Subcutaneous abdominal adipose tissue (tissue), 5 donors: ENCODE data around the gene MRFAP1L1.

ENCODE experiments used
- H3K27ac ChIP-seq: one replicate; pipeline ENCODE4 v1.7.0; 2013; ENCODE audit warnings: low read depth, mild to moderate bottlenecking, inconsistent platforms, low read length, moderate library complexity
- H3K27me3 ChIP-seq, 5 donors: one replicate each; pipeline ENCODE4 v1.7.0; 2013; ENCODE audit warnings: low read length in 5 of 5, inconsistent platforms in 1 of 5; ENCODE audit not compliant: control insufficient read depth in 5 of 5, insufficient read depth in 4 of 5
- H3K36me3 ChIP-seq, 5 donors: one replicate each; pipeline ENCODE4 v1.7.0; 2013; ENCODE audit warnings: low read length in 5 of 5; ENCODE audit not compliant: control insufficient read depth in 5 of 5, insufficient read depth in 5 of 5
- H3K4me1 ChIP-seq, 5 donors: one replicate each; pipeline ENCODE4 v1.7.0; 2013; ENCODE audit warnings: low read length in 5 of 5, mild to moderate bottlenecking in 3 of 5, moderate library complexity in 1 of 5; ENCODE audit not compliant: control insufficient read depth in 5 of 5, insufficient read depth in 5 of 5
- H3K4me3 ChIP-seq, 5 donors: one replicate each; pipeline ENCODE4 v1.7.0; 2013; ENCODE audit warnings: low read length in 5 of 5, low read depth in 1 of 5
- H3K9ac ChIP-seq, 5 donors: one replicate each; pipeline ENCODE4 v1.7.0; 2013; ENCODE audit warnings: low read length in 5 of 5, mild to moderate bottlenecking in 4 of 5, moderate library complexity in 3 of 5
- H3K9me3 ChIP-seq, 5 donors: one replicate each; pipeline ENCODE4 v1.7.0; 2013; ENCODE audit warnings: low read length in 5 of 5; ENCODE audit not compliant: control insufficient read depth in 5 of 5
- donor health status: healthy.
- donor health status: healthy.
- donor health status: healthy.
- donor health status: healthy.
- donor health status: healthy.

MRFAP1L1 gene

GRCh38 chr4:6668391-6668790, 41.3 kb downstream of the MRFAP1L1 start:
- Histone ChIP-seq H3K4me1 (peaks cover 3 to 17% (median 8%) of the 10 kb centered on the region in 5 donors), H3K27me3 (peaks cover 14 to 27% (median 22%) of the 10 kb centered on the region in 5 donors), H3K9me3 (no peaks in the 10 kb centered on the region), H3K27ac (no peak overlapping the region), H3K9ac (no peak overlapping the region), H3K36me3 (peaks cover 0 to 5% (median 0%) of the 10 kb centered on the region in 5 donors), H3K4me3 (no peak overlapping the region)

GRCh38 chr4:6665320-6665654, 44.4 kb downstream of the MRFAP1L1 start:
- Histone ChIP-seq H3K4me1 (peaks cover 3 to 14% (median 6%) of the 10 kb centered on the region in 5 donors), H3K27me3 (peaks cover 14 to 46% (median 27%) of the 10 kb centered on the region in 5 donors), H3K9me3 (no peaks in the 10 kb centered on the region), H3K4me3 (no peak overlapping the region), H3K36me3 (no peaks in the 10 kb centered on the region), H3K27ac (no peak overlapping the region), H3K9ac (no peak overlapping the region)

- Histone ChIP-seq H3K4me1 (peaks cover 3 to 20% (median 12%) of the 10 kb centered on the region in 5 donors), H3K4me3 (peak overlapping the region in 4 of 5 donors; percentile 6 to 49 (median 32)), H3K27ac (no peak overlapping the region), H3K36me3 (no peaks in the 10 kb centered on the region), H3K27me3 (peaks cover 14 to 49% (median 27%) of the 10 kb centered on the region in 5 donors), H3K9me3 (no peaks in the 10 kb centered on the region), H3K9ac (peak overlapping the region in 1 of 5 donors; percentile 29)
Observed at GRCh38 chr4:6663596-6664393, 45.9 kb downstream of the MRFAP1L1 start.

- Histone ChIP-seq H3K36me3 (no peaks in the 10 kb centered on the region), H3K9ac (no peak overlapping the region), H3K4me3 (no peak overlapping the region), H3K27me3 (peaks cover 12 to 53% (median 27%) of the 10 kb centered on the region in 5 donors), H3K4me1 (peaks cover 3 to 25% (median 16%) of the 10 kb centered on the region in 5 donors), H3K9me3 (no peaks in the 10 kb centered on the region), H3K27ac (no peak overlapping the region)
Observed at GRCh38 chr4:6662591-6662990, 47.1 kb downstream of the MRFAP1L1 start.

GRCh38 chr4:6660430-6660829, 49.2 kb downstream of the MRFAP1L1 start:
- H3K9ac ChIP-seq: no peak overlapping the region
- no peaks in the 10 kb centered on the region for H3K9me3 ChIP-seq
- H3K4me1 ChIP-seq: peaks cover 3 to 25% (median 16%) of the 10 kb centered on the region in 5 donors
- H3K27me3 ChIP-seq: peaks cover 9 to 44% (median 18%) of the 10 kb centered on the region in 5 donors
- H3K36me3 ChIP-seq: no peaks in the 10 kb centered on the region
- no peak overlapping the region for H3K4me3 ChIP-seq
- H3K27ac ChIP-seq: no peak overlapping the region

GRCh38 chr4:6659897-6660296, 49.8 kb downstream of the MRFAP1L1 start:
- Histone ChIP-seq H3K27me3 (peaks cover 4 to 39% (median 13%) of the 10 kb centered on the region in 5 donors), H3K27ac (no peak overlapping the region), H3K9me3 (no peaks in the 10 kb centered on the region), H3K4me1 (peaks cover 2 to 25% (median 16%) of the 10 kb centered on the region in 5 donors), H3K9ac (no peak overlapping the region), H3K36me3 (no peaks in the 10 kb centered on the region), H3K4me3 (no peak overlapping the region)

GRCh38 chr4:6658597-6659075, 51.0 kb downstream of the MRFAP1L1 start:
- H3K4me1 ChIP-seq: peaks cover 0 to 12% (median 10%) of the 10 kb centered on the region in 5 donors
- no peaks in the 10 kb centered on the region for H3K36me3 ChIP-seq
- peaks cover 0 to 30% (median 8%) of the 10 kb centered on the region in 5 donors for H3K27me3 ChIP-seq
- H3K4me3 ChIP-seq: peak overlapping the region in 4 of 5 donors; percentile 43 to 59 (median 53)
- no peak overlapping the region for H3K27ac ChIP-seq
- H3K9ac ChIP-seq: peak overlapping the region in 4 of 5 donors; percentile 39 to 53 (median 46)
- H3K9me3 ChIP-seq: no peaks in the 10 kb centered on the region

- peak overlapping the region in 1 of 5 donors; percentile 39 for H3K9ac ChIP-seq
Observed at GRCh38 chr4:6658209-6658595, 51.5 kb downstream of the MRFAP1L1 start.

More at GRCh38 chr4:6658209-6658595, 51.5 kb downstream of the MRFAP1L1 start:
- H3K36me3 ChIP-seq: no peaks in the 10 kb centered on the region
- peaks cover 0 to 12% (median 9%) of the 10 kb centered on the region in 5 donors for H3K4me1 ChIP-seq
- H3K27ac ChIP-seq: no peak overlapping the region
- peaks cover 0 to 26% (median 4%) of the 10 kb centered on the region in 5 donors for H3K27me3 ChIP-seq
- peak overlapping the region in 4 of 5 donors; percentile 43 to 59 (median 53) for H3K4me3 ChIP-seq
- H3K9me3 ChIP-seq: no peaks in the 10 kb centered on the region
